Astrocyte (in vitro differentiated cells and primary cell): Measurements from ENCODE around the gene STAT1. TPM values are rescaled to one million over a fixed set of nuclear protein-coding genes. Genes with fewer than 3 reads are reported as not detected.

ENCODE experiments used
- DNase-seq: peaks from one replicate; pipeline ENCODE4 v3.0.0-alpha.2; 2010; ENCODE audit warnings: low read depth
- FAIRE-seq: peaks from 2 replicates; lab custom pipeline; 2011; peaks lifted over from hg19 to GRCh38; lab: Jason Lieb, UNC
- H2AFZ ChIP-seq: 2 replicates; pipeline ENCODE4 v1.6.0; 2012; ENCODE audit warnings: low read depth, low read length, inconsistent platforms
- H3K27ac ChIP-seq: 2 replicates; pipeline ENCODE4 v1.5.1; 2011; ENCODE audit warnings: low read depth, low read length, inconsistent platforms
- H3K27me3 ChIP-seq: 2 replicates; pipeline ENCODE4 v1.6.0; 2011; ENCODE audit warnings: low read length, inconsistent platforms; ENCODE audit not compliant: insufficient read depth
- H3K36me3 ChIP-seq: 2 replicates; pipeline ENCODE4 v1.5.1; 2011; ENCODE audit warnings: low read length, inconsistent platforms; ENCODE audit not compliant: insufficient read depth
- H3K4me1 ChIP-seq: 2 replicates; pipeline ENCODE4 v1.5.1; 2011; ENCODE audit warnings: low read length, inconsistent platforms; ENCODE audit not compliant: insufficient read depth
- H3K4me2 ChIP-seq: 2 replicates; pipeline ENCODE4 v1.6.0; 2012; ENCODE audit warnings: low read length, inconsistent platforms
- H3K4me3 ChIP-seq: 2 replicates; pipeline ENCODE4 v1.5.1; 2011; ENCODE audit warnings: low read depth, mild to moderate bottlenecking, low read length, inconsistent platforms; ENCODE audit not compliant: insufficient read depth
- H3K79me2 ChIP-seq: 2 replicates; pipeline ENCODE4 v1.6.0; 2012; ENCODE audit warnings: mild to moderate bottlenecking, low read length, inconsistent platforms; ENCODE audit not compliant: insufficient read depth
- H3K9ac ChIP-seq: 2 replicates; pipeline ENCODE4 v1.6.0; 2012; ENCODE audit warnings: mild to moderate bottlenecking, low read length, inconsistent platforms
- H3K9me3 ChIP-seq: 2 replicates; pipeline ENCODE4 v1.5.1; 2012; ENCODE audit warnings: low read depth, mild to moderate bottlenecking, low read length, inconsistent platforms; ENCODE audit not compliant: insufficient read depth
- H4K20me1 ChIP-seq: 2 replicates; pipeline ENCODE4 v1.6.0; 2012; ENCODE audit warnings: low read length, inconsistent platforms; ENCODE audit not compliant: insufficient read depth
- H3K27ac Mint-ChIP-seq: one replicate; pipeline ENCODE4 v1.8.0; 2021; ENCODE audit warnings: mild to moderate bottlenecking, mixed read lengths; ENCODE audit not compliant: unreplicated experiment
- H3K27me3 Mint-ChIP-seq: one replicate; pipeline ENCODE4 v1.8.0; 2021; ENCODE audit warnings: low read depth, mixed read lengths; ENCODE audit not compliant: unreplicated experiment
- H3K36me3 Mint-ChIP-seq: one replicate; pipeline ENCODE4 v1.8.0; 2021; ENCODE audit warnings: low read depth, mixed read lengths; ENCODE audit not compliant: unreplicated experiment
- H3K4me1 Mint-ChIP-seq: one replicate; pipeline ENCODE4 v1.8.0; 2021; ENCODE audit warnings: low read depth, mixed read lengths; ENCODE audit not compliant: unreplicated experiment
- H3K4me3 Mint-ChIP-seq: one replicate; pipeline ENCODE4 v1.8.0; 2021; ENCODE audit warnings: mild to moderate bottlenecking, moderate library complexity, mixed read lengths; ENCODE audit not compliant: unreplicated experiment
- H3K9me3 Mint-ChIP-seq: one replicate; pipeline ENCODE4 v1.8.0; 2021; ENCODE audit warnings: mild to moderate bottlenecking, mixed read lengths; ENCODE audit not compliant: unreplicated experiment
- EZH2 ChIP-seq: IDR thresholded peaks from 2 replicates; pipeline ENCODE4 v1.6.1; 2012; ENCODE audit warnings: mild to moderate bottlenecking, low read length, inconsistent platforms; ENCODE audit not compliant: insufficient read depth
- total RNA-seq: library from RNA; stranded (reverse); gene quantifications from 2 replicates; pipeline ENCODE4 v1.2.1, GENCODE V29; 2021
- TF ChIP-seq, protein P1 (sequence below): IDR thresholded peaks from 2 replicates; pipeline ENCODE4 v1.5.1; 2011; ENCODE audit warnings: low read depth, mild to moderate bottlenecking, inconsistent platforms, low read length, moderate library complexity; ENCODE audit not compliant: insufficient read depth

STAT1 gene
- total RNA-seq, 1 donor from 2014 or later = 377 TPM

DNA sequence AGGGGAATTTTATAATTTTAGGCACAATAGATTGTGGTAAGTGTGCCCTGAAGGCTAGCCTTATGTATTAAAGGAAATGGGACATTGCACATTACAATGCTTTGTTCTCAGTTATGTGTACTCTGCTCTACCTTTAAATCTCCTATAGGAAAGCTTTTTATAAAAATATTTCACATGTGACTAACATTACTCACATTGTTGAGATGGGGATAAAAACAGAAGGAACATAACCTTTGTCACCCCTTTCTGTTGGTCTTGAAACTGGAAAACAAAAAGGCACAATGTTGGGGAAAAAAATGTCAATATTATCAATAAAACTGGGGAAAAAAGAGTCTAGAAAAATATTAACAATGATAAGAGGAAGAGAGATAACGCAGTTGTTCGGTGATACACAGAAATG is 17.3 kb upstream of the STAT1 start:
- H3K27ac Mint-ChIP-seq = no peak overlapping the region
- Histone ChIP-seq H3K27ac (no peak overlapping the region), H3K4me2 (no peak overlapping the region), H4K20me1 (no peaks in the 10 kb centered on the region), H3K9ac (no peak overlapping the region), H3K36me3 (no peaks in the 10 kb centered on the region), H3K4me3 (no peak overlapping the region), H3K4me1 (peaks cover 9% of the 10 kb centered on the region), H3K27me3 (no peaks in the 10 kb centered on the region), H2AFZ (no peak overlapping the region), H3K9me3 (no peaks in the 10 kb centered on the region), H3K79me2 (no peaks in the 10 kb centered on the region)
- no peak for DNase-seq
- H3K27me3 Mint-ChIP-seq = peaks cover 2% of the 10 kb centered on the region
- H3K4me3 Mint-ChIP-seq = no peak overlapping the region
- TF ChIP-seq, protein P1, sequence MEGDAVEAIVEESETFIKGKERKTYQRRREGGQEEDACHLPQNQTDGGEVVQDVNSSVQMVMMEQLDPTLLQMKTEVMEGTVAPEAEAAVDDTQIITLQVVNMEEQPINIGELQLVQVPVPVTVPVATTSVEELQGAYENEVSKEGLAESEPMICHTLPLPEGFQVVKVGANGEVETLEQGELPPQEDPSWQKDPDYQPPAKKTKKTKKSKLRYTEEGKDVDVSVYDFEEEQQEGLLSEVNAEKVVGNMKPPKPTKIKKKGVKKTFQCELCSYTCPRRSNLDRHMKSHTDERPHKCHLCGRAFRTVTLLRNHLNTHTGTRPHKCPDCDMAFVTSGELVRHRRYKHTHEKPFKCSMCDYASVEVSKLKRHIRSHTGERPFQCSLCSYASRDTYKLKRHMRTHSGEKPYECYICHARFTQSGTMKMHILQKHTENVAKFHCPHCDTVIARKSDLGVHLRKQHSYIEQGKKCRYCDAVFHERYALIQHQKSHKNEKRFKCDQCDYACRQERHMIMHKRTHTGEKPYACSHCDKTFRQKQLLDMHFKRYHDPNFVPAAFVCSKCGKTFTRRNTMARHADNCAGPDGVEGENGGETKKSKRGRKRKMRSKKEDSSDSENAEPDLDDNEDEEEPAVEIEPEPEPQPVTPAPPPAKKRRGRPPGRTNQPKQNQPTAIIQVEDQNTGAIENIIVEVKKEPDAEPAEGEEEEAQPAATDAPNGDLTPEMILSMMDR = no peak
- TF ChIP-seq EZH2 = no peak
- no peaks in the 10 kb centered on the region for H3K9me3 Mint-ChIP-seq
- H3K4me1 Mint-ChIP-seq = peaks cover 18% of the 10 kb centered on the region
- no peak for FAIRE-seq
- H3K36me3 Mint-ChIP-seq = no peaks in the 10 kb centered on the region

- Mint-ChIP-seq H3K36me3 (no peaks in the 10 kb centered on the region), H3K4me3 (no peak overlapping the region), H3K4me1 (peaks cover 18% of the 10 kb centered on the region), H3K9me3 (no peaks in the 10 kb centered on the region), H3K27me3 (peaks cover 2% of the 10 kb centered on the region), H3K27ac (no peak overlapping the region)
- no peak for FAIRE-seq
- DNase-seq = peak; percentile 28
- TF ChIP-seq, protein P1 = peak; percentile 57
- no peak for TF ChIP-seq EZH2
- H3K4me2 ChIP-seq = peak overlapping the region; percentile 65
- H3K27me3 ChIP-seq = no peaks in the 10 kb centered on the region
- H3K9me3 ChIP-seq = no peaks in the 10 kb centered on the region
- H2AFZ ChIP-seq = peak overlapping the region; percentile 27
- peaks cover 9% of the 10 kb centered on the region for H3K4me1 ChIP-seq
- H3K9ac ChIP-seq = peak overlapping the region; percentile 33
- H3K36me3 ChIP-seq = no peaks in the 10 kb centered on the region
- H3K79me2 ChIP-seq = no peaks in the 10 kb centered on the region
- no peak overlapping the region for H3K27ac ChIP-seq
- H4K20me1 ChIP-seq = no peaks in the 10 kb centered on the region
- H3K4me3 ChIP-seq = no peak overlapping the region
Observed at GRCh38 chr2:191030521-191031154, 16.7 kb upstream of the STAT1 start.

DNA sequence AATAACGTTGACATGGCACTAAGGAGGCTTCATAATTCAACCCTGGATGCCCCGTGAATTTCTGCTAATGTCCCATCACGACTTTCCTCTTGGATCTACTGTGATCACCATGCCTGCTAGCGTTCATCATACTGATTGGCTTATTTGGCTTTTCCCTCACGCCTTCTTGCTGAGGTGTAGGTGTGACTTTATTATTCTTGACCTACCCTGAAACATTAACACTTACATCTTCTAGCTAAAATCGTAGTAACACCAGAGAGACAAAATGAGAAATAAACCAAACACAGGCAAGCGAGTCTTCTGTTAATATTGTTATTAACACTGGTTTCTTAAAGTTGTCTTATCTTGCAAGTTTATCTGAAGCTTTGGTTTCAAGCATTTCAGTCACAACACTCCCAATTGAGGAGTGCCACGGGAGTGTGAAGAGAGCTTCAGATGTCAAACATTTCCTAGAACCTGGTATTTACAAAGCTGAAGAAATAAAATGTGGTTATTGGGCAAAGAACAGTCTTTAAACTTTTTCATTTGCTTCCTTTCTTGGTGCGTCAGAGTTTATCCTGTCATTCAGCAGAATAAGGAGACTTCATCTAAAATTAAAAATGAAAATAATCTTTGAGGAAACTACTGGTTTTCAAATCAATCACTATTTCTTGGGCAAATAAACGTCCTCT is 15.4 kb upstream of the STAT1 start:
- H3K4me3 ChIP-seq = no peak overlapping the region
- Mint-ChIP-seq H3K4me3 (no peak overlapping the region), H3K4me1 (peaks cover 18% of the 10 kb centered on the region), H3K36me3 (no peaks in the 10 kb centered on the region), H3K27ac (no peak overlapping the region), H3K9me3 (no peaks in the 10 kb centered on the region), H3K27me3 (peaks cover 2% of the 10 kb centered on the region)
- no peaks in the 10 kb centered on the region for H3K9me3 ChIP-seq
- no peak for FAIRE-seq
- no peaks in the 10 kb centered on the region for H3K27me3 ChIP-seq
- no peaks in the 10 kb centered on the region for H3K36me3 ChIP-seq
- no peak overlapping the region for H2AFZ ChIP-seq
- DNase-seq = no peak
- peaks cover 9% of the 10 kb centered on the region for H3K4me1 ChIP-seq
- H3K9ac ChIP-seq = no peak overlapping the region
- H3K79me2 ChIP-seq = no peaks in the 10 kb centered on the region
- H3K4me2 ChIP-seq = no peak overlapping the region
- no peak overlapping the region for H3K27ac ChIP-seq
- TF ChIP-seq, protein P1 = no peak
- TF ChIP-seq EZH2 = no peak
- H4K20me1 ChIP-seq = no peaks in the 10 kb centered on the region
